HG02884 (cell line): ENCODE data around the gene TOP2A.

Experiments
- ATAC-seq: cut with Tn5 transposase; IDR thresholded peaks from one replicate; pipeline ENCODE4 v1.9.1; 2021; ENCODE audit warnings: mild to moderate bottlenecking, moderate library complexity; ENCODE audit not compliant: unreplicated experiment

The TOP2A gene

GRCh38 chr17:40361063-40361924, 56.4 kb downstream of the TOP2A start:
- no peak for ATAC-seq

DNA sequence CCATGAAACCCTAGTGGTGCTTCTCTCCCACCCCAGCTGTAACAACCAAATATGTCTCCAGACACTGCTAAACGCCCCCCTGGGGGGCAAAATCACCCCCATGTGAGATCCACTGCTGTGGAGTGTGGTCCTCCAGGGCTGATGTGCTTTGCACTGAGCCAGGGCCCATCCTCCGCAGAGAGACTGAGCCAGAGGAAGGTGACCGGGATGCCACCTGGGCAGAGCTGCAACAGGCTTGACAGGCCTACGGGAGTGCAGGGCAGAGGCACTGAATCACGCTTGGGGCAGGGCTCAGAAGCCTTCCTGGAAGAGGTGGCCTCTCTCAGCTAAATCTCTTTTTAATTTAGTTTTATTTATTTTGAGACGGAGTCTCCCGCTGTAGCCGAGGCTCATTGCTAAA, 57.6 kb downstream of the TOP2A start:
- no peak for ATAC-seq

GRCh38 chr17:40358323-40359038, 59.2 kb downstream of the TOP2A start:
- no peak for ATAC-seq

- ATAC-seq: no peak
Observed at GRCh38 chr17:40356990-40357881, 60.5 kb downstream of the TOP2A start.

- ATAC-seq: no peak
Observed at GRCh38 chr17:40355804-40356758, 61.6 kb downstream of the TOP2A start.

DNA sequence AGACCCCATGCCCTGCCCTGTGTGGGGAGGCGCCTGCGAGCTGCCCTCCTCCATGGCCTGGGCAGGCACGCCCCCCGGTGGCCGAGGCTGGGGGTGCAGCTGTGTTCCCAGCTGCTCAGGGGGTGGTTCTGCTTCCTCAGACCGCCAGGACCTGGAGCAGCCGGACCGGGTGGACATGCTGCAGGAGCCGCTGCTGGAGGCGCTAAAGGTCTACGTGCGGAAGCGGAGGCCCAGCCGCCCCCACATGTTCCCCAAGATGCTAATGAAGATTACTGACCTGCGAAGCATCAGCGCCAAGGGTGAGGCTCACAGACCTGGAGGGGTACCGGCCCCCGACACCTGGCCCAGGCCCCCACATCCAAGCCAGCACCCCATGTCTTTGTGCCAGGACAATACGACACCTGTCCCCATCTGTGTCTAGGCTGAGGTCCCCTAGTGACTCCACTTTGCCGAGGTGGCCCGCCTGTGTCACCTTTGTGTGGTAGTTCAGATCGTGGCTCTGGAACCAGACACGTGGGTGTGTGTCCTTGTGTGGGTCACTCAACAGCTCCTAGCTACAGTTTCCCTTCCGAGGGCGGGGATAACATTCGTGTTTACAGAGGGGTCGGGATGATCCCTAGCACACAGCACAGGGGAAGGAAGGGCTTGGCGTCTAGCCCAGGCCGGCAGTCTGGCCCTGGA, 62.4 kb downstream of the TOP2A start:
- ATAC-seq: no peak

DNA sequence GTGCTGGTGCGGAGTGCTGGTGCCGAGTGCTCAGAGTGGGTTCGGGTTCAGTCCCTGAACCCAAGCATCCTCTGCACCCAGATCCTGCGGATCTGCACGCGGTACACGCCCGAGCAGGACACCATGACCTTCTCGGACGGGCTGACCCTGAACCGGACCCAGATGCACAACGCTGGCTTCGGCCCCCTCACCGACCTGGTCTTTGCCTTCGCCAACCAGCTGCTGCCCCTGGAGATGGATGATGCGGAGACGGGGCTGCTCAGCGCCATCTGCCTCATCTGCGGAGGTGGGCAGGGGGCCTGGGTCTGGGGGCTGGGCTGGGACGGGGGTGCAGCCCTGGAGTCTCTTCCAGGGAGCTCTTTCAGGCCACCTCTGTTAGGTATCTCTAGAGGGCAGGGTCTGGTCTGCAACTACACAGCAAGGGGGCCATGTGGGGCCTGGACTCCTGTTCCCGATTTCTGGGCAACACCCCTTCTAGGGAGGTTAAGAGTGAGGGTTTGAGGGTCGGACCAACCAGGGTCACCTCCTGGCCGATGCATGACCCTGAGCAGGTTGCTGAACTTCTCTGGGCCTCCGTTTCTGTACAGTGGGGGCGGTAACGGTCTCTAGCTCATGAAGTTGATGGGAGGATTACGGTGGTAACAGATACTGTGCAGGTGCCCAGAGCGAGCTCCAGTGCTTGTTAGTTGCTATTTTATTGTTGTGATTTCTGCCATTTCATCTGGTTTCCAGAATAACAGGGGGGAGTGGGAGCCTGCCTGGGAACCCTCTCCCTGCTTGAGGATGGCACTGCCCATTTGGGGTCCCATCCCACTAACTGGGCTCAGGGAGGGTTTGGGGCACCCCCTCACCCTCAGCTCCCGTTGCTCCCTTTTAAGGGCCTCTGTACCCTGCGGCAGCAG, 63.2 kb downstream of the TOP2A start:
- no peak for ATAC-seq

- no peak for ATAC-seq
Observed at GRCh38 chr17:40352779-40353394, 64.8 kb downstream of the TOP2A start.

- no peak for ATAC-seq
Observed at GRCh38 chr17:40352237-40352778, 65.4 kb downstream of the TOP2A start.

DNA sequence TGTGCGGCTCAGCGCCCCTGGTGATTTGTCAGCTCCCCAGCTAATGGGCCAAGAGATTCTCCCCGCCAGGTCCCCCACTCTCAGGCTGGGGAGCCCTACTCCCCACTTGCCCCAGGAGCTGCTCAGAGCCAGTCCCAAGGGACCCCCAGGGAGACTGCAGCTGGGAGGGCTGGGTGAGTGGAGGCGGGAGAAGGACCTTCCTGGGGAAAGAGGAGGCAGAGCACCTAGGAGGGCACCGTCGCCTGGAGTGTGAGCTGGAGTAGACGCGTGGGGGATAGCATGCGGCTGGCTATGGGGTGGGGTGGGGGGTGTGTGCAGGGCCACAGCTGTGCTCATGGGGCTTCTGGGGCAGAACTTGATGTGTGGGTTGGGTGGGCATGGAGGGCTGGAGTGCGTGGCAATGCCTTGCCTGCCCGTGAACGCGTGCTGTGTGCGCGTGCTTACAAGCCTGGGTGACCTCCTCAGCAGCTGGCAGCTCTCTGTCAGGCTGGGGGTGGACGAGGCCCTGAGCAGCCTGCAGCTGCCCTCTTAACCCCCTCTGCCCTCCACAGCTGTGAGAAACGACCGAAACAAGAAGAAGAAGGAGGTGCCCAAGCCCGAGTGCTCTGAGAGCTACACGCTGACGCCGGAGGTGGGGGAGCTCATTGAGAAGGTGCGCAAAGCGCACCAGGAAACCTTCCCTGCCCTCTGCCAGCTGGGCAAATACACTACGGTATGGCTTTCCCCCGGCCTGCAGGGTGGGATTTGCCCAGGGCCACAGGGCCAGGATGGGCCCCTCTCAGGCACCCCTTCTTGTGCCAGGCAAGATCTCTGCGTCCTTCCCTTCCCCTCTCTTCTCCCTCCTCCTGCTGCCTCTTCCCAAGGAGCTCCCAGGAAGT, 66.1 kb downstream of the TOP2A start:
- ATAC-seq: no peak

GRCh38 chr17:40350689-40351358, 66.9 kb downstream of the TOP2A start:
- no peak for ATAC-seq

- ATAC-seq: no peak
Observed at GRCh38 chr17:40349895-40350688, 67.6 kb downstream of the TOP2A start.

DNA sequence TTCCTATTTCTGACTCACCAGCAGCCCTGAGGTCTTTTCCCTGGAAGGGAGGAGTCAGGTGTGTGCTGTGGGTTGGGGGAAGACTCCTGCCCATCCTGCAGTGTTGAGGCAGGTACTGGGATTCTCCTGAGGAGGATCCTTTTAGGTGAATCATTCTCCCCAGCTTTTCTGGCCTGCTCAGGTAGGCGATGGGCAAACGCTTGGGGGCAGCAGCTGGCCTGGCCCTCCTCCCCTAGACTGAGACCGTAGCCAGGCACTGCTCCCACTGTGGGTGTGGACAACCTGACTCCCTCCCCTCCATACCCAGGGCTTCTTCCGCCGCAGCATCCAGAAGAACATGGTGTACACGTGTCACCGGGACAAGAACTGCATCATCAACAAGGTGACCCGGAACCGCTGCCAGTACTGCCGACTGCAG, 68.2 kb downstream of the TOP2A start:
- no peak for ATAC-seq

DNA sequence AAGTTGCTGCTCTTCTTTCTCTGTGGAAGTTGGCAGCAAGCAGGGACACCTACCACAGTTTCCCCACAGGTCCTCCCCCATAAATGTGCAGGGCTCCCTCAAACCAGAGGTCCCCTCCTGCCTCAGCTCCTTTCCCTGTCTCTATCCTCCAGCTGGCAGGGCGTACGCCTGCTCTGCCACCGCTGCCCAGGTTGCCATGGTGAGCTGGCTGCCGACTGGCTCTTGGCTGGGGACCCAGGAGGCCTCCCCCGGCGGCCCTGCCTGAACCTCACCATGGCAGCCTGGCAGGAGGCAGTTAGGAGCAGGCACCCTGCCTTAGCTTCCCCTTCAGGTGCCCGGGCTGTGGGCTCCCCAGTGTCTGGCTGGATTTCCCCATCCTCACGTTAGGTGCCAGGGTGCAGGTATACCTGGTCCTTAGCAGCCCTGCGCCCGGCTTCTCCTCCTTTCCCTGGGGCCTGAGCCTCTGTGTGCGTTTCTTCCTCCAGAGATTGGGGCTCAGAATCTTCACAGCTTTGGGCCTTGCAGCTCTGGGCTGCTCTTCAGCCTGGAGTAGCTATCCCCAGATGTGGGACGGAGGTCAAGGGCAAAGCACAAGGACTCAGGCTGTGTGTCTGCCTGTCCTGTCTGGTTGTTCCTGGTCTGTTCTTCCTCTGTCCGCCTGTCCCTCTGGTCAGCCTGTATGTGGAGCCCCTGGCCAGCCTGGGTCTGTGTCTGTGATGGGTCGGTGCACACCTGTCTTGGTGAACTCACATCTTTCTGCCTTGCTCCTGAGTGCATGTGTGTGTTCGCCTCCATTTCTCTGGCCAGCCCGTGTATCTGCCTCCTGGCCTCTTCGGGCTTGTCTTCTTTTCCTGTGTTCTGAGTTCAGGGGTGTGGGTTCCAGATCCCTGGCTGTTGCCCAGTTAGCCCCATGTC, 68.9 kb downstream of the TOP2A start:
- ATAC-seq: no peak
